Posterior cingulate gyrus (tissue), 11 donors: ENCODE results near the gene RARRES2.
A peak's percentile ranks its signal among the peaks of the same experiment; 100 is the strongest.
"Not testable (repeated sequence)": the region's sequence is repeated elsewhere in the genome, so short reads cannot be mapped to it uniquely, and the experiment has no call there.

ENCODE experiments used
- DNase-seq, 10 donors: peaks; one replicate each; pipeline versions ENCODE4 v3.0.0 to v3.0.0-alpha.2; 2020 to 2021; ENCODE audit warnings: mixed read lengths in 3 of 10
- intact Hi-C: fragments of 100-400 bp; cut with DNase I; formaldehyde crosslinking; loops from one replicate; pipeline ENCODE4 v1.15.1; 2023

RARRES2 gene

DNA sequence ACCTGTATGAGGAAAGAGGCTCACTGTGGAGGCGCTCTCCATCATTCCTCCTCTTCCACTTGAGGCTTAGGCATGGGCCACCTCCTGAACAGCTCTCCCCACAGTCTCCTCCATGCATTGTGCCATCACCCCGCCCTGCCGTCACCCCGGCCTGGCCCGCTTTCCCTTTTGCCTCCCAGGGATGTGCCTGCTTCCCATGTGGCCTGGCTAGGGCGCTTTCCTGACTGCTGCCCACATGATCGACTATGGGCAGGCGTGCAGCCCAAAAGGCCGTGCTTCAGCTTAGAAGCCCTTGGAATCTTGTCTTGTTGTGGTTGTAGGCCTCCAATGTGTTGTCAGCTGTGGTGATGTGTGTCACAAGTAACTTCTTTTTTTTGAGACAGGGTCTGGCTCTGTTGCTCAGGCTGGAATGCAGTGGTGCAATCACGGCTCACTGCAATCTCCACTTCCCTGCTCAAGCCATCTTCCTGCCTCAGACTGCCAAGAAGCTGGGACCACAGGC is 16.3 kb downstream of the RARRES2 start:
- intact Hi-C loops: no loop called here
- peak in 1 of 10 donors; percentile 77 for DNase-seq

- DNase-seq: peak in 2 of 10 donors; percentile 61 to 66
- intact Hi-C loops: no loop called here
Observed at GRCh38 chr7:150324373-150324961, 17.0 kb downstream of the RARRES2 start.

- intact Hi-C loops: no loop called here
- DNase-seq: peak in 2 of 10 donors; percentile 64 to 80
Observed at GRCh38 chr7:150323682-150324372, 17.6 kb downstream of the RARRES2 start.

GRCh38 chr7:150322833-150323681 is 18.4 kb downstream of the RARRES2 start, which contains the start of the genes ACTR3C and LRRC61:
ACTR3C (minus strand) TSS chr7:150323545; CDS start chr7:150295296, 28,249 bp downstream.
LRRC61 (plus strand) TSS chr7:150323355; CDS start chr7:150336862, 13,507 bp downstream.
- intact Hi-C loops: no loop called here
- peak in 5 of 10 donors; percentile 13 to 89 (median 30) for DNase-seq

DNA sequence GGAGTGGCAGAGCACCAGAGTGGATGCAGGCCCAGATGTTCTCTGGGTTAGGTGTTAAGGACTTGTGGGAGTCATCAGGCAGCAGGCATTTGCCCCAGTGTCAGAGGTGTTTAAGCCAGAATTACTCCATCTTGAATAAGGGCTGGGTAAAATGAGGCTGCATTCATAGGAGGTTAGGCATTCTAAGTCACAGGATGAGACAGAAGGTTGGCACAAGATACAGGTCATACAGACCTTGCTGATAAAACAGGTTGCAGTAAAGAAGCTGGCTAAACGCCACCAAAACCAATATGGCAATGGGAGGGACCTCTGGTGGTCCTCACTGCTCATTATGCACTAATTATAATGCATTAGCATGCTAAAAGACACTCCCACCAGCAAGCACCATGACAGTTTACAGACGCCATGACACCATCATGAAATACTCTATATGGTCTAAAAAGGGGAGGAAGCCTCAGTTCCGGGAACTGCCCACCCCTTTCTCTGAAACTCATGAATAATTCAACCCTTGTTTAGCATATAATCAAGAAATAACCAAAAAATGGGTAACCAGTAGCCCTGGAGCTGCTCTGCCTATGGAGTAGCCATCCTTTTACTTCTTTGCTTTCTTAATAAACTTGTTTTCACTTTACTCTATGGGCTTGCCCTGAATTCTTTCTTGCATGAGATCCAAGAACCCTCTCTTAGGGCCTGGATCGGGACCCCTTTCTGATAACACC is 19.2 kb downstream of the RARRES2 start:
- no peak for DNase-seq
- intact Hi-C loops: no loop called here

DNA sequence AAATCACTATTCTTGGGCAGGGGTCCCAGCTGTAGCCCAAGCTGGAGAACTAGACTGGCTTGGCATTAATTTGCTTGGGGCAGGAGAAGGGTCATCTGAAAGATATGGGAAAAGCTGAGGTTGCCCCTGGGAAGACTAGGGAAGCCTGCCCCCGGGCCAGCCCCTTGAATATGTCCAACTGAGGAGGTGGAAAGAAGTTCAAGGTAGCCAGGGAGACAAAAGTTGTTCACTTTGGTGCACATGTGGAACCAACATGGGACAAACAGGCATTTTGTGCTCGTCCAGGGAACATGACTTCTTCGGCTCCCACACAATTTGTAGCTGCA is 19.7 kb downstream of the RARRES2 start:
- DNase-seq: no peak
- intact Hi-C loops: no loop called here

DNA sequence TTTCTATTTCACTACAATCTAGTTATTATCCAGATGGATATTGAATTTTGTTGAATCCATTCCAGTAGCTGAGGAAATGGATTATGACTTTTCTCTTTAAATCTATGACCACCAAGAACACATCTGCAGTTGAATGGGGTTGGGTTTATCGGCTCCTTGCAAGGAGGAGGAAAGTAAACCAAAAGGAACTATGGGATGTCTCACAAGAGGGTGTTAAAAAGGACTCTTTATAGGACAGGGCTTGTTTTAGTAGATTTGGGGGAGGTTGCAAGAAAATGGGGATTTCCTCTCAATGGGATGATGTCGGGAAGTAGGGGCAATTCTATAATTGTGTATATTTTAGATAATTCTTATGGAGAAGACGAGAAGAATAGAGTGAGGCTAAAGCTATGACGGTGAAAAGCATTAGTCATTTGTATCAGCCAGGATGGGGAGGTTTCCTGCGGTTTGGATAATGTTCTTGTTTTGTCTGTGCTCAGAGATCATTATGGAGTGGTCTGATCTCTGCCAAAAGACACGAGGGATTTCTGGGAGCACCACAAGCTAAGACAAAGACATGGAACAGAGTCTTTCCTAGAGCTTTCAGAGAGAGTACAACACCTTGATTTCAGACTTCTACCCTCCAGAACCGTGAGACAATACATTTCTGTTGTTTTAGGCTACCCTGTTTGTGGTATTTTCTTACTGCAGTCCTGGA is 23.5 kb downstream of the RARRES2 start:
- intact Hi-C loops: no loop called here
- DNase-seq: no peak

DNA sequence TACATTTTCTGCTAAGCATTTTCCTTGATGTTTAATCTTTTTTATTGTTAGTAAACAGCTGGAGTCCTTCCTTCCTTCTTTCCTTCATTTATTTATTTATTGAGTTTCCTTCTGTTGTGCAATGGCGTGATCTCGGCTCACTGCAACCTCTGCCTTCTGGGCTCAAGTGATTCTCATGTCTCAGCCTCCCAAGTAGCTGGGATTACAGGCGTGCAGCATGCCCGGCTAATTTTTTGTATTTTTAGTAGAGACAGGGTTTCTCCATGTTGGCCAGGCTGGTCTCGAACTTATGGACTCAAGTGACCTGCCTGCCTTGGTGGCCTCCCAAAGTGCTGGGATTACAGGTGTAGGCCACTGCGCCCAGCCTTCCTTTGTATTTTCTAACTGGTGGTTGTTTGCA is 24.4 kb downstream of the RARRES2 start:
- intact Hi-C loops: not testable (repeated sequence)
- peak in 1 of 10 donors; percentile 51 for DNase-seq

- DNase-seq: peak in 1 of 10 donors; percentile 72
- intact Hi-C loops: no loop called here
Observed at GRCh38 chr7:150314639-150315239, 26.7 kb downstream of the RARRES2 start.

DNA sequence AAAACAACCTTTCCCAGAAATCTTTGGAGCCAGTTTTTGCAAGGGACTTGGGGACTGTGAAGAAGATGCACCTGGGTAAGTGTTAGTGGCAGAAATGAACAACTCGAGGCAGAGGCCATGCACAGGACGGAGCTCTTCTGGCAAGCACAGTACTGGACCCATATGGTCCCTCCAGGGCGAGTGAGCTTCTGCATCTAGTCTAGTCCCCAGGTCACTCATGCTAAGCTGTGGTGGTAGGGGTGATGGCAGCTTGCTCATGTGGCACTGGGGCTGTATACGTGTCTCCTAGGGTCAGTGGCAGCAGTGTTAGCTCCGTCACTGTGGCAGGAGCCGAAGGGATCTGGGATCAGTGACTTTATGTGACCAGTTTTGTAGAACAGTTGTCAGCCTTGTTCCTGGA is 27.6 kb downstream of the RARRES2 start:
- intact Hi-C loops: no loop called here
- no peak for DNase-seq

GRCh38 chr7:150313367-150313809 is 28.0 kb downstream of the RARRES2 start:
- DNase-seq: no peak
- intact Hi-C loops: no loop called here

DNA sequence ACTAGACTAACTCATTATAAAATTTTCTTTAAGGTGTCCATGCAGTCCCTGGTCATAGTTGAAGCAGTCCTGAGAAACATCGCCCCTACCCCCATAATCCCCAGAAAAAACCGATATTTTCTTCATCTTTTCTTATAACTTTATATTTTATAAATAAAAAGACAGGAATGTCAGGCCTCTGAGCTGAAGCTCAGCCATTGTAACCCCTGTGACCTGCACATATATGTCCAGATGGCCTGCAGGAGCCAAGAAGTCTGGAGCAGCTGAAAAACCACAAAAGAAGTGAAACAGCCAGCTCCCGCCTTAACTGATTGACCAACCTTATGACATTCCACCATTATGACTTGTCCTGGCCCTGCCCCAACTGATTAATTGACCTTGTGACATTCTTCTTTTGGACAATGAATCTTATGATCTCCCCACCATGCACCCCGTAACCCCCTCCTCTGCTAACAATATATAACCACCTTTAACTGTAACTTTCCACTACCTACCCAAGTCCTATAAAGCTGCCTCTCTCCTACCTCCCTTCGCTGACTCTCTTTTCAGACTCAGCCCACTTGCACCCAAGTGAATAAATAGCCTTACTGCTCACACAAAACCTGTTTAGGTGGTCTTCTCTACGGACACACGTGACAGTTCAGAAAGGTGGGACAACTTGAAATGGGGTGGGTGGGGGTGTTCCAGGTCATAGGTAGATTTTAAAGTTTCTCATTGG is 28.6 kb downstream of the RARRES2 start:
- DNase-seq, intact Hi-C loops: not testable (repeated sequence)

DNA sequence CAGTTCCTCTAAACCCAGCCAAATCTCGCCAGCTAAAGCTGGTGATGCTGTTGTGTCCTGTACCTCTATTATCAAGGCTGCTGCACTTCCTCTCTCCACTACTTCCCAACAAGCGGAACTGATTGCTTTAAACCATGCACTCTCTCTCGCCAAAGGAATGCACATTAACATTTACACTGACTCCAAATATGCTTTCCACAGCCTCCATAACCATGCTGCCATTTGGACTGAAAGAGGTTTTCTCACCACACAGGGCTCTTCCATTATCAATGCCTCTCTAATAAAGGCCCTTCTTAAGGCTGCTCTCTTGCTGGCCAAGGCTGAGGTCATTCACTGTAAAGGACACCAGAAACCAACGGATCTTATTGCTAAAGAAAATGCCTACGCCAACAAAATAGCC is 29.7 kb downstream of the RARRES2 start:
- DNase-seq: no peak
- intact Hi-C loops: no loop called here

GRCh38 chr7:150311146-150311545 is 30.3 kb downstream of the RARRES2 start:
- intact Hi-C loops: no loop called here
- no peak for DNase-seq

DNA sequence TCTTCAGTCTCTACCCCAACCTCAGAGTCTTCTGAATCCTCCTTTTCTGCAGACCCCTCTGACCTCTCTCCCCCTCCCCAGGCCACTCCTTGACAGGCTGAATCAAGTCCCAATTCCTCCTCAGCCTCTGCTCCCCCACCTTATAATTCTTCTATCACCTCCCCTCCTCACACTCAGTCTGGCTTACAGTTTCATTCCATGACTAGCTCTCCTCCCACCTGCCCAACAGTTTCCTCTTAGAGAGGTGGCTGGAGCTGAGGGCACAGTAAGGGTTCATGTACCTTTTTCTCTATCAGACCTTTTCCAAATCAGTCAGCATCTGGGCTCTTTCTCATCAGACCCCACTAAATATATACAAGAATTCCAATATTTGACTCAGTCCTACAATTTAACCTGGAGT is 32.9 kb downstream of the RARRES2 start:
- DNase-seq: no peak
- intact Hi-C loops: no loop called here

DNA sequence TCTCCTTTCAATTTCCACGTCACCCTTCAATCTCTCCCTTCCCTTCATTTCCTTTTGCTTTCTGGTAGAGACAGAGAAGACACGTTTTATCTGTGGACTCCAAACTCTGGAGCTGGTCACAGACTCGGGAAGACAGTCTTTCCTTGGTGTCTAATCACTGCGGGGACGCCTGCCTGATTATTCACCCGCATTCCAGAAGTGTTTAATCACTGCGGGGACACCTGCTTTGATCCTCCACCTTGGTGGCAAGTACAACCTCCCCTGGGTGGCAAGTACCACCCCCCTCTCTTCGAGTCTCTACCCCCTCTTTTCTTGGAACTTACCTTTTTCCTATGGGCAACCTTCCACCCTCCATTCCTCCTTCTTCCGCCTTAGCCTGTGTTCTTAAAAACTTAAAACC is 33.5 kb downstream of the RARRES2 start:
- DNase-seq: no peak
- intact Hi-C loops: no loop called here

DNA sequence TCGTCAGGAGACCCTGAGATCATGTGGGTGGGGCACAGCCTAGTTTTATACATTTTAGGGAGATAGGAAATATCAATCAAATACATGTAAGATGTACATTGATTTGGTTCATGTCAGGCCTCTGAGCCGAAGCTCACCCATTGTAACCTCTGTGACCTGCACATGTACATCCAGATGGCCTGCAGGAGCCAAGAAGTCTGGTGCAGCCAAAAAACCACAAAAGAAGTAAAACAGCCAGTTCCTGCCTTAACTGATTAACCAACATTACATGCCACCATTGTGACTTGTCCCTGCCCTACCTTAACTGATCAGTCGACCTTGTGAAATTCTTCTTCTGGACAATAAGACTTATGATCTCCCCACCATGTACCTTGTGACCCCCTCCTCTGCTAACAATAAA is 34.3 kb downstream of the RARRES2 start:
- no peak for DNase-seq
- intact Hi-C loops: no loop called here

DNA sequence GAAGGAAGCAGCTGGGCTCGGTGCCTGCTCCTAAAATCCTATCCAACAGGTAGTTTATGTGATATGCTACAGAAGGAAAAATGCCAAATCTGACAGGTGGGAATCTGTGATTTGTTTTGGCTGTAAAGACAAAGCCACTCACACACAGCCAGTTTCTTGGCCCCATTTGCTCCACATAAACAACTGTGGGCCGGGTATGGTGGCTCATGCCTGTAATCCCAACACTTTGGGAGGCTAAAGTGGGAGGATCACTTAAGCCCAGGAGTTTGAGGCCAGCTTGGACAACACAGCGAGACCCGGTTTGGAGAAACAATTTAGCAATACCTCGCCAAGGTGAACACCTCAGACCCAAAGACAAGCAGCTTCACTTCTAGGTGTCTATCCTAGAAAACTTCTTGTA is 35.1 kb downstream of the RARRES2 start:
- intact Hi-C loops, DNase-seq: not testable (repeated sequence)

DNA sequence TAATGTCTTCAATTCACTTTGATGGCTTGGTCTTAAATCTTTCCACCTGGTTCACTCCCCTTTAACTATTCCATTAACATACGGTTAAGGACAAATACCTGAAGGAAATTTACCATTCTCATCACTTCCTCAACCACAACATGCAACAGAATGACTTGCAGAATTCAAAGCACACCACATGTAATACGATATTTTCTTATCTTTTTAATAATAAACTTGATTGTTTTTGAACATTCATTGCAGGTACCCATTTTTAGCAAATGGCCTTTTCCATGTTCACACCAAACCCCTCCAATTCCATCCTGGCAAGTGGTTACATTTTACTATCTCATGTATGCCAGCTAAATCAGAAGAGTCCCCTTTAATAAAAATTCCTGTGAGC is 35.5 kb downstream of the RARRES2 start:
- DNase-seq, intact Hi-C loops: not testable (repeated sequence)
